Tibial nerve (tissue), 4 donors: ENCODE measurements around the gene CRYBG1. TPM values are rescaled to one million over a fixed set of nuclear protein-coding genes. Genes with fewer than 3 reads are reported as not detected.

Experiments used
- DNase-seq, 2 donors: peaks; one replicate each; pipeline ENCODE4 v3.0.0-alpha.2; 2019; ENCODE audit warnings: low spot score in 2 of 2
- H3K27ac ChIP-seq, 4 donors: fragments of 200-600 bp; sonication (generic) in 3 of 4; one replicate each; pipeline ENCODE4 v1.5.1; 2017 to 2019; ENCODE audit warnings: mild to moderate bottlenecking in 1 of 4
- H3K27me3 ChIP-seq, 2 donors: fragments of 200-600 bp; sonication (generic) in 1 of 2; one replicate each; pipeline versions ENCODE4 v1.5.1 to v1.6.0; 2017 to 2019
- H3K36me3 ChIP-seq, 3 donors: fragments of 200-600 bp; sonication (generic); one replicate each; pipeline ENCODE4 v1.5.1; 2018 to 2019
- H3K4me1 ChIP-seq, 4 donors: fragments of 200-600 bp; sonication (generic) in 3 of 4; one replicate each; pipeline ENCODE4 v1.5.1; 2017 to 2019
- H3K4me3 ChIP-seq, 4 donors: fragments of 200-600 bp; sonication (generic) in 3 of 4; one replicate each; pipeline ENCODE4 v1.5.1; 2017 to 2019; ENCODE audit warnings: mild to moderate bottlenecking in 1 of 4, moderate library complexity in 1 of 4
- H3K9me3 ChIP-seq, 4 donors: fragments of 200-600 bp; sonication (generic) in 3 of 4; one replicate each; pipeline ENCODE4 v1.5.1; 2017 to 2019
- CTCF ChIP-seq, 5 experiments: fragments of 200-600 bp in 3 of 5; fragments of 450-650 bp in 2 of 5; sonication (generic) in 3 of 5; IDR thresholded peaks; one replicate each; pipeline ENCODE4 v1.5.1; 2016 to 2019; ENCODE audit warnings: antibody characterized with exemption in 5 of 5, mild to moderate bottlenecking in 3 of 5, moderate library complexity in 2 of 5
- EP300 ChIP-seq, 2 donors: sonication (generic); formaldehyde crosslinking; IDR thresholded peaks; one replicate each; pipeline ENCODE4 v1.6.1; 2017; ENCODE audit warnings: antibody characterized with exemption in 2 of 2, mild to moderate bottlenecking in 1 of 2
- POLR2A ChIP-seq, 2 donors: fragments of 450-650 bp; IDR thresholded peaks; one replicate each; pipeline ENCODE4 v1.6.1; 2017; ENCODE audit warnings: antibody characterized with exemption in 2 of 2, mild to moderate bottlenecking in 2 of 2, moderate library complexity in 2 of 2
- WGBS, 2 donors: methylation state at CpG; one replicate each; pipeline ENCODE4 v1.1.5; 2018; 5-methylcytosine and 5-hydroxymethylcytosine counted together
- total RNA-seq, 4 donors: library from RNA; depleted of rRNA; stranded (reverse); fragments of >200 nt; gene quantifications; one replicate each; pipeline ENCODE4 v1.1.0, GENCODE V29; 2016

The CRYBG1 gene
- total RNA-seq, 4 donors from 2014 or later, result 5.9 to 15.3 (median 8.1) TPM

GRCh38 chr6:106444777-106445507 is 84.4 kb downstream of the CRYBG1 start:
- H3K4me3 ChIP-seq, result no peak overlapping the region
- WGBS, 2 donors, result 30 to 37% methylated on average over 4 of the region's 4 CpGs
- no peak overlapping the region for H3K27ac ChIP-seq
- H3K9me3 ChIP-seq, result no peaks in the 10 kb centered on the region
- peak; percentile 62 to 81 (median 75) for TF ChIP-seq CTCF (IDR thresholded peaks at IDR 0.05)
- TF ChIP-seq POLR2A (IDR thresholded peaks at IDR 0.05), result no peak
- peak in 1 of 2 donors; percentile 39 for DNase-seq
- peaks cover 0 to 3% of the 10 kb centered on the region in 2 donors for H3K27me3 ChIP-seq
- H3K36me3 ChIP-seq, result no peaks in the 10 kb centered on the region
- no peaks in the 10 kb centered on the region for H3K4me1 ChIP-seq

GRCh38 chr6:106445508-106445878 is 85.0 kb downstream of the CRYBG1 start:
- Histone ChIP-seq H3K27me3 (peaks cover 0 to 3% of the 10 kb centered on the region in 2 donors), H3K9me3 (no peaks in the 10 kb centered on the region), H3K4me3 (no peak overlapping the region), H3K4me1 (no peaks in the 10 kb centered on the region), H3K36me3 (no peaks in the 10 kb centered on the region), H3K27ac (no peak overlapping the region)
- DNase-seq, result no peak
- TF ChIP-seq POLR2A (IDR thresholded peaks at IDR 0.05) (no peak), CTCF (IDR thresholded peaks at IDR 0.05) (no peak), EP300 (IDR thresholded peaks at IDR 0.05) (no peak)

- WGBS, 2 donors, result 56 to 63% methylated on average over 4 of the region's 4 CpGs
- TF ChIP-seq EP300 (IDR thresholded peaks at IDR 0.05) (no peak), CTCF (IDR thresholded peaks at IDR 0.05) (peak in 4 of 5 experiments; percentile 25 to 48 (median 45))
- no peaks in the 10 kb centered on the region for H3K9me3 ChIP-seq
These were observed 85.9 kb downstream of the CRYBG1 start for GRCh38 chr6:106446287-106446885.

GRCh38 chr6:106446983-106447382 is 86.5 kb downstream of the CRYBG1 start:
- Histone ChIP-seq H3K27ac (no peak overlapping the region), H3K27me3 (peaks cover 0 to 3% of the 10 kb centered on the region in 2 donors), H3K4me3 (no peak overlapping the region), H3K4me1 (no peaks in the 10 kb centered on the region), H3K9me3 (no peaks in the 10 kb centered on the region), H3K36me3 (no peaks in the 10 kb centered on the region)
- DNase-seq, result no peak
- no peak for TF ChIP-seq EP300 (IDR thresholded peaks at IDR 0.05)
- no peak for TF ChIP-seq CTCF (IDR thresholded peaks at IDR 0.05)
- TF ChIP-seq POLR2A (IDR thresholded peaks at IDR 0.05), result no peak
- WGBS, 2 donors, result 39 to 44% methylated on average over 2 of the region's 2 CpGs

More at GRCh38 chr6:106446287-106446885, 85.9 kb downstream of the CRYBG1 start:
- DNase-seq, result no peak
- Histone ChIP-seq H3K36me3 (no peaks in the 10 kb centered on the region), H3K4me1 (no peaks in the 10 kb centered on the region), H3K27ac (no peak overlapping the region), H3K27me3 (peaks cover 0 to 3% of the 10 kb centered on the region in 2 donors), H3K4me3 (no peak overlapping the region)

- no peaks in the 10 kb centered on the region for H3K9me3 ChIP-seq
- H3K27me3 ChIP-seq, result no peaks in the 10 kb centered on the region
- DNase-seq, result peak in 1 of 2 donors; percentile 9
- H3K27ac ChIP-seq, result no peak overlapping the region
- 48 to 58% methylated on average over 5 to 6 of the region's 6 CpGs for WGBS, 2 donors
- peak in 1 of 2 donors; percentile 26 for TF ChIP-seq EP300 (IDR thresholded peaks at IDR 0.05)
- no peak for TF ChIP-seq POLR2A (IDR thresholded peaks at IDR 0.05)
- TF ChIP-seq CTCF (IDR thresholded peaks at IDR 0.05), result no peak
- H3K4me1 ChIP-seq, result no peaks in the 10 kb centered on the region
- no peak overlapping the region for H3K4me3 ChIP-seq
- H3K36me3 ChIP-seq, result no peaks in the 10 kb centered on the region
These were observed 87.5 kb downstream of the CRYBG1 start for GRCh38 chr6:106448000-106448426.
